ENCODE measurements around the gene NECTIN1. TPM values are rescaled to one million over a fixed set of nuclear protein-coding genes. Genes with fewer than 3 reads are reported as not detected.

Gene NECTIN1
- total RNA-seq, 4 donors from 2014 or later = 11.6 to 23.6 (median 16.6) TPM

DNA sequence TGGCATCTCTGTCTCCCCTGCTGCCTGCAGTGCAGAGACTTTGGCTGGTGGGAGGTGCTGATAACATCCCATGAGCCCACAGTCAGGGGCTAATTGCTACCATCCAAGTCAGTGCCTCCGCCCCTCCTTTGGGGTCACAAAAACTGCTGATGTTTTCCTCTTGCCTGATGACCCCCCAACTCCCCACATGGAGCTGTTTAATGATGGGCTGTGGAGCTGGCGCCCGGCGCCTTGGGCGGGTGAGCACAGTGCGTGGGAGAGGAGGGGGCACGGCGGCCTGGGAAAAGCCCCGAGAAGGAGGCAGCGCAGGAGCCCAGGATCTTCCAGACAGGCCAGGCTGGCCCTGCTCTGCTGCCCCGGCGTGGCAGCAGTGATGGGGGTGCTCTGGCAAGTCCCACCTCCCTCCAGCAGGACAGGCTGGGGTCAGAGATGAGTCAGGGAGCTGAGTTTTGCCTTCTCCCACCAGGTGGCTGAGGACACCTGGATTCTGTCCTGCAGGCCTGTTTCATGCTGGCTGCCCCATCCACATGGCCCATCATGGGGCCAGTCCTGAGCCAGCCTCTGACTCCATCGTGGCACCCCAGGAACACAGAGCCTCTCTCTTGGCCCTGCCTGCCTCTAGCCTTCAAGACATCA lies 43.8 kb downstream of the NECTIN1 start:
- peaks cover 0 to 21% (median 0%) of the 10 kb centered on the region in 4 donors for H3K4me1 ChIP-seq

DNA sequence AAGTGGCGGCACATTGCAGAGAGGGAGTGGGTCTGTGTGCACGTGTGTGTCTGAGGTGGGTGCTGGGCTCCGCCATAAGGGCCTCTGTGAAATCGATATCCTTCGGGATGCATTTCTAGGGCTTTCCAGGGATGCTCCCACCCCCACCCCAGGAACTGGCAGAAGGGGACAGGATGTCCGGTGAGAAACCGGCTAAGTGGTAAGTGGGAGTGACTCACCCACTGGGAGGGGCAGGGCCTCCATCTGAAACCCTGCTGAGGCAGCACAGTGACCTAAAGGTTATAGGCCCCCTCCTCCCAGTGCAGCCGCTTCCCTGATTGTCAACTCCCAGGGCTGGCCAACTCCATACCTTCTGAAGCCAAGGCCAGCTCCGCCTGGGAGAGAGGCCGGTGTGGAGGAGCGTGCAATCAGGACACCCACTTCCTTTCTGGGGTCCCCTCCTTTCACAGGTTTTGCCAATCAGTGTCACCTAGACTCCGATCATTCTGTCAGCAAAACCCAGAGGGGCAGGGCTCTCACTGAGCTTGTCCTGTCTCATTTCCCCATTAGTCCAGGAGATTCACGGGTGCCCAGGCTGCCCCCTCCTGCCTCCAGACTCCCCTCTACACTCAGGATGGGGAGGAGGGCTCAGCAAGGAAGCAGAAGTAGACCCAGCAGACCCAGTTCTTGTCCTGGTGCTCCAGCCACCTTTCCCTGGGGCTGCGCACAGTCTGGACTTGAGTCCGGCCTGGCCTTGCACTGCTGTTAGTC lies 44.5 kb downstream of the NECTIN1 start:
- no peak overlapping the region for H3K4me3 ChIP-seq
- H3K27ac ChIP-seq = no peak overlapping the region
- no peak for DNase-seq

More for the DNA sequence above, 43.8 kb downstream of the NECTIN1 start:
- no peaks in the 10 kb centered on the region for H3K36me3 ChIP-seq
- no peak for TF ChIP-seq POLR2A (IDR thresholded peaks at IDR 0.05)
- TF ChIP-seq, protein P1, sequence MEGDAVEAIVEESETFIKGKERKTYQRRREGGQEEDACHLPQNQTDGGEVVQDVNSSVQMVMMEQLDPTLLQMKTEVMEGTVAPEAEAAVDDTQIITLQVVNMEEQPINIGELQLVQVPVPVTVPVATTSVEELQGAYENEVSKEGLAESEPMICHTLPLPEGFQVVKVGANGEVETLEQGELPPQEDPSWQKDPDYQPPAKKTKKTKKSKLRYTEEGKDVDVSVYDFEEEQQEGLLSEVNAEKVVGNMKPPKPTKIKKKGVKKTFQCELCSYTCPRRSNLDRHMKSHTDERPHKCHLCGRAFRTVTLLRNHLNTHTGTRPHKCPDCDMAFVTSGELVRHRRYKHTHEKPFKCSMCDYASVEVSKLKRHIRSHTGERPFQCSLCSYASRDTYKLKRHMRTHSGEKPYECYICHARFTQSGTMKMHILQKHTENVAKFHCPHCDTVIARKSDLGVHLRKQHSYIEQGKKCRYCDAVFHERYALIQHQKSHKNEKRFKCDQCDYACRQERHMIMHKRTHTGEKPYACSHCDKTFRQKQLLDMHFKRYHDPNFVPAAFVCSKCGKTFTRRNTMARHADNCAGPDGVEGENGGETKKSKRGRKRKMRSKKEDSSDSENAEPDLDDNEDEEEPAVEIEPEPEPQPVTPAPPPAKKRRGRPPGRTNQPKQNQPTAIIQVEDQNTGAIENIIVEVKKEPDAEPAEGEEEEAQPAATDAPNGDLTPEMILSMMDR (IDR thresholded peaks at IDR 0.05) = no peak
- H3K27ac ChIP-seq = no peak overlapping the region
- no peak overlapping the region for H3K4me3 ChIP-seq
- H3K27me3 ChIP-seq = no peaks in the 10 kb centered on the region
- no peaks in the 10 kb centered on the region for H3K9me3 ChIP-seq
- DNase-seq = no peak

DNA sequence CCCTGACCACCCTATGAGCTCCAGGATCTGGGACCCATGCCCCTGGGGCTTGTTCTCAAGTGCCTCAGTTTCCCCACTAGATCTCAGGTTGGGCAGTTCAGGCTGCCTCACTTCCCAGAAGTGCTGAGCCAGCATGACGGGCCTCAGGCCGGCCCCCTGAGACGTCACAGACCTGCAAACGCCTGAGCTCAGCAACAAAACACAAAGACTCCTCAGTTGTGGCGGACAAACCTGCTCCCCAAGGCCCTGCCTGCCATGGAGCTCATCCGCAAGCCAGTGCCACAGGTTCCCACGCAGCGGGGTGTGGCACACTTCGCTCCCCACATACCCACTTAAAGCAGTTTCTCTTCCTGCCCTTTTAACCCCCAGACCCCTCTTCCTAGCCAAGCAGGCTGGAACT lies 45.2 kb downstream of the NECTIN1 start:
- DNase-seq = no peak
- no peak overlapping the region for H3K4me3 ChIP-seq

More for the DNA sequence above, 44.5 kb downstream of the NECTIN1 start:
- no peak for TF ChIP-seq POLR2A (IDR thresholded peaks at IDR 0.05)
- TF ChIP-seq, protein P1 (IDR thresholded peaks at IDR 0.05) = no peak
- peaks cover 0 to 21% (median 0%) of the 10 kb centered on the region in 4 donors for H3K4me1 ChIP-seq
- no peaks in the 10 kb centered on the region for H3K9me3 ChIP-seq
- no peaks in the 10 kb centered on the region for H3K27me3 ChIP-seq
- no peaks in the 10 kb centered on the region for H3K36me3 ChIP-seq

DNA sequence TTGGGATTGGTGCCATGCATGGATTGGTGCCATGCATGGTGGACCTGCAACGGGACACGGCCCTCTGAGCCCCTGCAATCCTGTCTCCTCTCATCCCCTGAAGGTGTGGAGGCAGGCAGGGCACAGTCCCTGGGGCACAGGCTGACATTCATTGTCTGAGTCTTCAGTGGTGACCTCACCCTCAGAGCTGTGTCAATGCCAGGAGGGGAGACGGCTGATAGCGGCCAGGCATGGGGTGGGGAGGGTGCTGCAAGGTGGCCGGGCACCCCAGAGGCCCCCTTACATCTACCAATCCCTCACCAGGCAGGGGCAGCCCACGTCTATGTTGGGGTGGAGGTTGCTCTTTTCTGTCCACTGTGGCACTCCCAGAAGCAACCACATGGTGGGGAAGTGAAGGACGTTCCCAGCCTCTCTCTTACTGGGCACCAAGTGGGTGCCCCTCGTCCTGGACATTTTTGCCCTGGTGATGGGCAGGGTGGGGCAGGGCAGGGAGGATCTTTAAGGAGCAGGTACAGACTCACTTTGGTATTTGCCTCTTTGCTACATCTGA lies 47.6 kb downstream of the NECTIN1 start:
- H3K36me3 ChIP-seq = peaks cover 0 to 11% (median 0%) of the 10 kb centered on the region in 3 donors
- H3K4me1 ChIP-seq = peaks cover 0 to 21% (median 0%) of the 10 kb centered on the region in 4 donors
- DNase-seq = no peak
- TF ChIP-seq POLR2A (IDR thresholded peaks at IDR 0.05) = no peak
- TF ChIP-seq, protein P1 (IDR thresholded peaks at IDR 0.05) = peak in 3 of 6 experiments; percentile 32 to 48 (median 38)
- H3K27me3 ChIP-seq = no peaks in the 10 kb centered on the region
- H3K9me3 ChIP-seq = peaks cover 0 to 5% (median 0%) of the 10 kb centered on the region in 4 donors
- no peak overlapping the region for H3K27ac ChIP-seq
- no peak overlapping the region for H3K4me3 ChIP-seq

More for the DNA sequence above, 45.2 kb downstream of the NECTIN1 start:
- Histone ChIP-seq H3K4me1 (peaks cover 0 to 21% (median 0%) of the 10 kb centered on the region in 4 donors), H3K9me3 (no peaks in the 10 kb centered on the region), H3K27ac (no peak overlapping the region), H3K27me3 (no peaks in the 10 kb centered on the region), H3K36me3 (no peaks in the 10 kb centered on the region)
- TF ChIP-seq, protein P1 (IDR thresholded peaks at IDR 0.05) = no peak
- TF ChIP-seq POLR2A (IDR thresholded peaks at IDR 0.05) = no peak

DNA sequence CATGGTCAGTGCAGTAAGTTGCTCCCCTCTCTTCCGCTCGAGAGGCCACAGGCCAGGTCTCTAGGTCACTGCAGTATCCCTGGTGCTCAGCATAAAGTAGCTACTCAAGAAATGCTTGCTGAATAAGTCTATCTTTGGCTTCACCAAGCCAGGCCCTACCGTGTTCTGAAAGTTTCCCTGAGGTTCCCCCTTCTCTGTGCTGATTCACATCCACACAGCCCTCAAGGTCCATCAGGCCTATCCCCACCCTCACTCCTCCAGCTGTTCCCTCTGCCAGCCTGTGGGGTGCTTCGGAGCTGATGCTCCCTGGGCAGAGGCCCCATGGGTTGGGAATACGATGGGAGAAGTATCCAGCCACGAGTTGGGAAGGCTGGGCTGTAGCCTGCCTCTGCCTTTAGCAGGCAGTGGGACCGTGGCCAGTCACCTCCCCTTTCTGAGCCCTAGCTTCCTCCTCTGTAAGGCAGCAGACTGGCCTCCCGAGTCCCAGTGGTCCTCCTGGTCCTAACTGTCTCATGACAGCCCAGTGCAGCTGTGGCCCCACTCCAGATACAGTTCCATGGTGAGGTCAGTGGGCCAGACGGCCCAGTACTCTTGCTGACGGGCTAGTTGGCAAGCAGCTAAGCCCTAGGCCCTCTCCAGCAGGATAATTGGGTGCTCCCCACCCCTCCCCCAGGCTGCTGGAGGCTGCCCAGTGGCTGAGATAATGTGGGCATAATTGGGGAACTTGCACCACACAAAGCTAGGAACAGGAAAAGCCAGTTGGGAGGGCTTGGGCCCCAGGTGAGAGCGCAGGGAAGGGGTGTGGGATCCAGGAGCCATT lies 48.2 kb downstream of the NECTIN1 start:
- Histone ChIP-seq H3K27me3 (no peaks in the 10 kb centered on the region), H3K36me3 (peaks cover 0 to 11% (median 0%) of the 10 kb centered on the region in 3 donors), H3K9me3 (peaks cover 0 to 5% (median 0%) of the 10 kb centered on the region in 4 donors), H3K27ac (no peak overlapping the region), H3K4me3 (no peak overlapping the region), H3K4me1 (peaks cover 0 to 21% (median 0%) of the 10 kb centered on the region in 4 donors)
- TF ChIP-seq, protein P1 (IDR thresholded peaks at IDR 0.05) = no peak
- TF ChIP-seq POLR2A (IDR thresholded peaks at IDR 0.05) = no peak
- DNase-seq = no peak
